Neural progenitor cell (in vitro differentiated cells): ENCODE measurements around the gene TNIK. TPM values are rescaled to one million over a fixed set of nuclear protein-coding genes. Genes with fewer than 3 reads are reported as not detected.
"Not testable (repeated sequence)": the region's sequence is repeated elsewhere in the genome, so short reads cannot be mapped to it uniquely, and the experiment has no call there.

Source experiments
- DNase-seq: peaks from one replicate; pipeline ENCODE4 v3.0.0-alpha.2; 2016; ENCODE audit warnings: low spot score
- H2AFZ ChIP-seq: fragments of 200-600 bp; sonication (generic); replicated peaks from 2 replicates; pipeline ENCODE4 v1.6.1; 2016; ENCODE audit warnings: antibody characterized with exemption
- H3F3A ChIP-seq: fragments of 200-600 bp; sonication (generic); 2 replicates; pipeline ENCODE4 v1.6.1; 2016; ENCODE audit warnings: antibody characterized with exemption, low read depth
- H3K27ac ChIP-seq: fragments of 200-600 bp; sonication (generic); 2 replicates; pipeline ENCODE4 v1.5.1; 2016; ENCODE audit warnings: mild to moderate bottlenecking
- H3K27me3 ChIP-seq: fragments of 200-600 bp; sonication (generic); 2 replicates; pipeline ENCODE4 v1.6.1; 2016; ENCODE audit warnings: mild to moderate bottlenecking, moderate library complexity
- H3K36me3 ChIP-seq: fragments of 200-600 bp; sonication (generic); 2 replicates; pipeline ENCODE4 v1.5.1; 2016
- H3K4me1 ChIP-seq: fragments of 200-600 bp; sonication (generic); 2 replicates; pipeline ENCODE4 v1.6.1; 2016; ENCODE audit warnings: mixed run types
- H3K4me2 ChIP-seq: fragments of 200-600 bp; sonication (generic); 2 replicates; pipeline ENCODE4 v1.6.1; 2016
- H3K4me3 ChIP-seq: fragments of 200-600 bp; sonication (generic); 2 replicates; pipeline ENCODE4 v1.5.1; 2016
- H3K79me2 ChIP-seq: fragments of 200-600 bp; sonication (generic); 2 replicates; pipeline ENCODE4 v1.6.1; 2016; ENCODE audit warnings: low read depth
- H3K9ac ChIP-seq: fragments of 200-600 bp; sonication (generic); 2 replicates; pipeline ENCODE4 v1.6.1; 2016
- H3K9me3 ChIP-seq: fragments of 200-600 bp; sonication (generic); 2 replicates; pipeline ENCODE4 v1.5.1; 2016; ENCODE audit warnings: low read depth
- H4K20me1 ChIP-seq: fragments of 200-600 bp; sonication (generic); 2 replicates; pipeline ENCODE4 v1.6.1; 2016; ENCODE audit warnings: low read depth
- H3K27ac Mint-ChIP-seq: 3 replicates; pipeline ENCODE4 v1.8.0; 2021; ENCODE audit warnings: mixed read lengths
- H3K27me3 Mint-ChIP-seq: 2 replicates; pipeline ENCODE4 v1.8.0; 2022; ENCODE audit warnings: low read depth, mild to moderate bottlenecking, inconsistent platforms, moderate library complexity, mixed read lengths; ENCODE audit not compliant: insufficient read depth
- H3K36me3 Mint-ChIP-seq: 3 replicates; pipeline ENCODE4 v1.8.0; 2021; ENCODE audit warnings: mixed read lengths
- H3K4me1 Mint-ChIP-seq: 3 replicates; pipeline ENCODE4 v1.8.0; 2021; ENCODE audit warnings: mixed read lengths
- H3K4me3 Mint-ChIP-seq: 3 replicates; pipeline ENCODE4 v1.8.0; 2021; ENCODE audit warnings: mild to moderate bottlenecking, moderate library complexity, mixed read lengths
- H3K9me3 Mint-ChIP-seq: 3 replicates; pipeline ENCODE4 v1.8.0; 2020; ENCODE audit warnings: mixed read lengths
- CTCF ChIP-seq: fragments of 200-600 bp; sonication (generic); IDR thresholded peaks from 2 replicates; pipeline ENCODE4 v1.5.1; 2017; ENCODE audit warnings: antibody characterized with exemption, mild to moderate bottlenecking
- EZH2 ChIP-seq: fragments of 200-600 bp; sonication (generic); IDR thresholded peaks from 2 replicates; pipeline ENCODE4 v1.6.1; 2017; ENCODE audit warnings: antibody characterized with exemption, mild to moderate bottlenecking, moderate library complexity
- EZH2phosphoT487 ChIP-seq: fragments of 200-600 bp; sonication (generic); IDR thresholded peaks from 2 replicates; pipeline ENCODE4 v1.6.1; 2017; ENCODE audit warnings: antibody characterized with exemption
- total RNA-seq: library from RNA; depleted of rRNA; stranded (reverse); fragments of >200 nt; gene quantifications from 2 replicates; pipeline ENCODE4 v1.2.3, GENCODE V29; 2015; ENCODE audit warnings: low replicate concordance

Gene TNIK
- total RNA-seq, 1 donor from 2014 or later = 3.0 TPM

GRCh38 chr3:171451915-171452314 is 8.3 kb downstream of the TNIK start:
- H3K9me3 ChIP-seq = no peaks in the 10 kb centered on the region
- peaks cover 11% of the 10 kb centered on the region for H3K4me1 ChIP-seq
- H4K20me1 ChIP-seq = no peaks in the 10 kb centered on the region
- no peak overlapping the region for H3K27ac ChIP-seq
- no peak overlapping the region for H3K27ac Mint-ChIP-seq
- H3K4me3 Mint-ChIP-seq = no peak overlapping the region
- no peaks in the 10 kb centered on the region for H3K27me3 ChIP-seq
- no peak overlapping the region for H3K4me2 ChIP-seq
- H3K9me3 Mint-ChIP-seq = no peaks in the 10 kb centered on the region
- H3K27me3 Mint-ChIP-seq = no peaks in the 10 kb centered on the region
- H3F3A ChIP-seq = peaks cover 2% of the 10 kb centered on the region
- no peaks in the 10 kb centered on the region for H3K36me3 Mint-ChIP-seq
- H3K4me1 Mint-ChIP-seq = peaks cover 20% of the 10 kb centered on the region
- H3K36me3 ChIP-seq = no peaks in the 10 kb centered on the region
- TF ChIP-seq EZH2 = no peak
- TF ChIP-seq CTCF = no peak
- no peak for TF ChIP-seq EZH2phosphoT487
- DNase-seq = no peak
- no peak overlapping the region for H3K4me3 ChIP-seq
- no peak overlapping the region for H2AFZ ChIP-seq
- peaks cover 7% of the 10 kb centered on the region for H3K79me2 ChIP-seq
- no peak overlapping the region for H3K9ac ChIP-seq

GRCh38 chr3:171447579-171447891 is 12.7 kb downstream of the TNIK start:
- H3K27me3 ChIP-seq, H3K36me3 Mint-ChIP-seq, H4K20me1 ChIP-seq, H3K4me1 ChIP-seq, H3K79me2 ChIP-seq, H3K4me3 Mint-ChIP-seq, H3K27ac Mint-ChIP-seq, H3K9me3 ChIP-seq, H3K36me3 ChIP-seq, H2AFZ ChIP-seq, H3K4me3 ChIP-seq, H3K27ac ChIP-seq, DNase-seq, H3K9ac ChIP-seq, H3K4me2 ChIP-seq, H3K9me3 Mint-ChIP-seq, H3F3A ChIP-seq, H3K27me3 Mint-ChIP-seq: not testable (repeated sequence)
- H3K4me1 Mint-ChIP-seq = peaks cover 23% of the 10 kb centered on the region

GRCh38 chr3:171446801-171447578 is 13.2 kb downstream of the TNIK start:
- Histone ChIP-seq H3K27me3 (no peaks in the 10 kb centered on the region), H3K36me3 (no peaks in the 10 kb centered on the region), H3K4me2 (no peak overlapping the region), H4K20me1 (no peaks in the 10 kb centered on the region), H3K27ac (no peak overlapping the region), H3F3A (peaks cover 15% of the 10 kb centered on the region), H3K9ac (no peak overlapping the region), H3K4me1 (peaks cover 14% of the 10 kb centered on the region), H2AFZ (no peak overlapping the region), H3K4me3 (no peak overlapping the region), H3K79me2 (no peaks in the 10 kb centered on the region), H3K9me3 (no peaks in the 10 kb centered on the region)
- DNase-seq = no peak
- Mint-ChIP-seq H3K36me3 (no peaks in the 10 kb centered on the region), H3K27me3 (no peaks in the 10 kb centered on the region), H3K4me3 (no peak overlapping the region), H3K9me3 (no peaks in the 10 kb centered on the region), H3K27ac (no peak overlapping the region), H3K4me1 (peaks cover 28% of the 10 kb centered on the region)
- TF ChIP-seq EZH2 (no peak), EZH2phosphoT487 (no peak), CTCF (no peak)

- H2AFZ ChIP-seq = no peak overlapping the region
- peaks cover 35% of the 10 kb centered on the region for H3K4me1 Mint-ChIP-seq
- H3K4me2 ChIP-seq = no peak overlapping the region
- no peak overlapping the region for H3K4me3 Mint-ChIP-seq
- no peak overlapping the region for H3K27ac Mint-ChIP-seq
- DNase-seq = no peak
- peaks cover 21% of the 10 kb centered on the region for H3K4me1 ChIP-seq
- H3K4me3 ChIP-seq = no peak overlapping the region
- no peak overlapping the region for H3K27ac ChIP-seq
- H3K9me3 Mint-ChIP-seq = no peaks in the 10 kb centered on the region
- no peaks in the 10 kb centered on the region for H3K27me3 Mint-ChIP-seq
- no peaks in the 10 kb centered on the region for H3K27me3 ChIP-seq
- H4K20me1 ChIP-seq = no peaks in the 10 kb centered on the region
- H3K9ac ChIP-seq = no peak overlapping the region
- H3K36me3 Mint-ChIP-seq = no peaks in the 10 kb centered on the region
- H3K36me3 ChIP-seq = no peaks in the 10 kb centered on the region
- peaks cover 19% of the 10 kb centered on the region for H3F3A ChIP-seq
- H3K9me3 ChIP-seq = no peaks in the 10 kb centered on the region
- H3K79me2 ChIP-seq = no peaks in the 10 kb centered on the region
- no peak for TF ChIP-seq EZH2phosphoT487
- TF ChIP-seq CTCF = no peak
- TF ChIP-seq EZH2 = no peak
Measured at GRCh38 chr3:171446301-171446700, 13.9 kb downstream of the TNIK start.
